GM12878 (cell line): ENCODE results near the gene ZIK1. TPM values are rescaled to one million over a fixed set of nuclear protein-coding genes. Genes with fewer than 3 reads are reported as not detected.

ENCODE experiments used
- ATAC-seq: fragments of 200-7000 bp; cut with Tn5 transposase; 3 replicates; pipeline ENCODE4 v1.9.1; 2020; ENCODE audit warnings: mild to moderate bottlenecking, moderate library complexity
- BruUV-seq: library from RNA; stranded (reverse); fragments of 400-500 nt; replicated peaks from 2 replicates; lab custom pipeline; 2021; lab: Mats Ljungman, UMichigan
- CTCF ChIA-PET: fragments of 300-600 bp; sonication (Branson Sonifier 250); formaldehyde crosslinking; extraction: SDS; loops from one replicate; lab custom pipeline; 2021; ENCODE audit warnings: inconsistent platforms; lab: Yijun Ruan, JAX
- POLR2A ChIA-PET: fragments of 350-600 bp; formaldehyde crosslinking; extraction: SDS; loops from one replicate; lab custom pipeline; 2021; ENCODE audit warnings: inconsistent platforms; lab: Charles Lee
- RAD21 ChIA-PET: fragments of 300-600 bp; sonication (Branson Sonifier 250); formaldehyde crosslinking; loops from one replicate; lab custom pipeline; 2023; ENCODE audit warnings: antibody characterized with exemption; ENCODE audit not compliant: unreplicated experiment; lab: Charles Lee
- SMC1A ChIA-PET: fragments of 300-600 bp; sonication (Branson Sonifier 250); formaldehyde crosslinking; loops from one replicate; lab custom pipeline; 2023; ENCODE audit not compliant: unreplicated experiment, uncharacterized antibody; lab: Charles Lee
- DNase-seq: peaks from one replicate; pipeline ENCODE4 v3.0.0-alpha.2; 2011; ENCODE audit warnings: low read depth, low spot score
- FAIRE-seq: peaks from 3 replicates; lab custom pipeline; 2011; peaks lifted over from hg19 to GRCh38; lab: Jason Lieb, UNC
- H2AFZ ChIP-seq: 2 replicates; pipeline ENCODE4 v1.6.0; 2011; ENCODE audit warnings: low read depth, low read length, control low read depth; ENCODE audit not compliant: control insufficient read depth
- H3K27ac ChIP-seq: 2 replicates; pipeline ENCODE4 v1.5.1; 2011; ENCODE audit warnings: control low read depth; ENCODE audit not compliant: control insufficient read depth, insufficient read depth
- H3K27me3 ChIP-seq, 2 experiments: replicated peaks in 1 of 2; 2 replicates each; pipeline versions ENCODE4 v1.6.0 to v1.6.1; 2011; ENCODE audit warnings: low read length in 1 of 2; ENCODE audit not compliant: control insufficient read depth in 2 of 2, insufficient read depth in 2 of 2
- H3K36me3 ChIP-seq, 2 experiments: 2 replicates each; pipeline ENCODE4 v1.5.1; 2011; ENCODE audit warnings: low read length in 1 of 2; ENCODE audit not compliant: control insufficient read depth in 2 of 2, insufficient read depth in 2 of 2
- H3K4me1 ChIP-seq: 2 replicates; pipeline ENCODE4 v1.6.1; 2011; ENCODE audit warnings: mild to moderate bottlenecking, low read length, moderate library complexity, mixed read lengths; ENCODE audit not compliant: control insufficient read depth, insufficient read depth
- H3K4me2 ChIP-seq: 2 replicates; pipeline ENCODE4 v1.6.0; 2011; ENCODE audit warnings: control low read depth; ENCODE audit not compliant: control insufficient read depth, insufficient read depth
- H3K4me3 ChIP-seq: fragments of 200-600 bp; sonication (generic); 2 replicates; pipeline ENCODE4 v1.5.1; 2016
- H3K79me2 ChIP-seq: 2 replicates; pipeline ENCODE4 v1.6.0; 2011; ENCODE audit warnings: low read length; ENCODE audit not compliant: control insufficient read depth, insufficient read depth
- H3K9ac ChIP-seq: 2 replicates; pipeline ENCODE4 v1.8.0; 2011; ENCODE audit warnings: low read length, control low read depth, mixed read lengths; ENCODE audit not compliant: control insufficient read depth, insufficient read depth
- H3K9me3 ChIP-seq: replicated peaks from 3 replicates; pipeline ENCODE4 v1.5.1; 2011; ENCODE audit warnings: mild to moderate bottlenecking, low read length; ENCODE audit not compliant: control insufficient read depth, insufficient read depth
- H4K20me1 ChIP-seq: 2 replicates; pipeline ENCODE4 v1.6.0; 2011; ENCODE audit not compliant: control insufficient read depth, insufficient read depth
- ATF2 ChIP-seq: IDR thresholded peaks from 2 replicates; pipeline ENCODE4 v1.6.1; 2012; ENCODE audit warnings: low read length, inconsistent platforms
- BCL3 ChIP-seq: IDR thresholded peaks from 2 replicates; pipeline ENCODE4 v1.6.1; 2011; ENCODE audit warnings: borderline replicate concordance, low read depth, mild to moderate bottlenecking, moderate library complexity, low read length; ENCODE audit not compliant: insufficient read depth, poor library complexity, severe bottlenecking
- ELK1 ChIP-seq: IDR thresholded peaks from 2 replicates; pipeline ENCODE4 v1.6.1; 2012; ENCODE audit warnings: low read depth, low read length, improper control_type of control experiment
- HDAC6 ChIP-seq: fragments of 200-600 bp; sonication (generic); IDR thresholded peaks from one replicate; pipeline ENCODE4 v1.8.0; 2017; ENCODE audit warnings: antibody characterized with exemption; ENCODE audit not compliant: unreplicated experiment
- IRF3 ChIP-seq: fragments of 450-650 bp; IDR thresholded peaks from 2 replicates; pipeline ENCODE4 v1.6.1; 2014; ENCODE audit warnings: mild to moderate bottlenecking
- NFYA ChIP-seq: IDR thresholded peaks from 2 replicates; pipeline ENCODE4 v1.6.1; 2011; ENCODE audit warnings: low read depth, mild to moderate bottlenecking, low read length, improper control_type of control experiment, borderline replicate concordance
- POLR2A ChIP-seq: IDR thresholded peaks from 2 replicates; pipeline ENCODE4 v1.6.1; 2011; ENCODE audit warnings: low read depth, mild to moderate bottlenecking, low read length
- POU2F2 ChIP-seq: IDR thresholded peaks from 3 replicates; pipeline ENCODE4 v1.6.1; 2011; ENCODE audit warnings: low read depth, mild to moderate bottlenecking, low read length, borderline replicate concordance
- RAD21 ChIP-seq: IDR thresholded peaks from 2 replicates; pipeline ENCODE4 v1.6.1; 2011; ENCODE audit warnings: mild to moderate bottlenecking, low read depth, low read length, moderate library complexity; ENCODE audit not compliant: insufficient read depth
- SMAD5 ChIP-seq: IDR thresholded peaks from 2 replicates; pipeline ENCODE4 v1.6.1; 2016; ENCODE audit warnings: antibody characterized with exemption, low read depth
- TCF3 ChIP-seq: IDR thresholded peaks from 2 replicates; pipeline ENCODE4 v1.6.1; 2012; ENCODE audit warnings: low read depth, mild to moderate bottlenecking, low read length, borderline replicate concordance; ENCODE audit not compliant: insufficient read depth
- USF2 ChIP-seq: IDR thresholded peaks from 2 replicates; pipeline ENCODE4 v1.6.1; 2011; ENCODE audit warnings: low read depth, low read length, improper control_type of control experiment, borderline replicate concordance
- YY1 ChIP-seq: IDR thresholded peaks from 2 replicates; pipeline ENCODE4 v1.6.1; 2011; ENCODE audit warnings: low read depth, mild to moderate bottlenecking, low read length
- ZNF384 ChIP-seq: IDR thresholded peaks from 2 replicates; pipeline ENCODE4 v1.6.1; 2012; ENCODE audit warnings: low read depth, mild to moderate bottlenecking, low read length, improper control_type of control experiment, borderline replicate concordance
- WGBS: methylation state at CpG from one replicate; pipeline ENCODE4 v1.1.6; 2016; ENCODE audit warnings: low lambda C conversion rate; ENCODE audit not compliant: insufficient replicate concordance, insufficient coverage; ENCODE audit errors: missing lambda C conversion rate; 5-methylcytosine and 5-hydroxymethylcytosine counted together
- in situ Hi-C: fragments of 300-500 bp; cut with MboI; formaldehyde crosslinking; loops from 9 replicates; pipeline ENCODE4 v1.14.3; 2018; ENCODE audit warnings: mixed read lengths
- intact Hi-C: fragments of 100-400 bp; cut with micrococcal nuclease; formaldehyde crosslinking; loops from one replicate; pipeline ENCODE4 v1.14.2; 2022; ENCODE audit not compliant: unreplicated experiment
- polyA plus RNA-seq, 11 experiments: library from polyadenylated mRNA; depleted of rRNA in 4 of 11; unstranded in 6 of 11; stranded (reverse) in 5 of 11; fragments of >200 nt; fragmentation: Nextera tagmentation in 4 of 11; fragmentation: Illumina TruSeq in 1 of 11; extraction: Ambion mirVana in 4 of 11; extraction: Trizol in 1 of 11; gene quantifications; 1 replicate in 1 of 11; 2 replicates in 10 of 11; pipeline versions ENCODE4 v1.2.1 to v1.2.3, GENCODE V29; 2011 to 2016; ENCODE audit warnings: inconsistent platforms in 2 of 11, missing spikeins in 2 of 11, low read depth in 1 of 11
- total RNA-seq, 4 experiments: library from RNA; depleted of rRNA in 3 of 4; stranded (reverse); fragments of >200 nt in 3 of 4; fragmentation: Illumina TruSeq in 1 of 4; extraction: Trizol in 1 of 4; gene quantifications; 2 replicates each; pipeline versions ENCODE4 v1.2.1 to v1.2.3, GENCODE V29; 2013 to 2021

The ZIK1 gene
- total and polyA plus RNA-seq, 10 of the 15 experiments (the other 5 are each of a cell fraction or from before 2014, with no cell fraction given), result 0.45 to 4.7 (median 2.7) TPM

GRCh38 chr19:57546513-57546912 is 37.4 kb upstream of the ZIK1 start (continued):
- no peak for TF ChIP-seq IRF3
- no peak for TF ChIP-seq YY1
- no peak for TF ChIP-seq ELK1
- TF ChIP-seq, all 136 proteins: peak for 0

- H3K36me3 ChIP-seq, result peaks cover 12 to 24% of the 10 kb centered on the region in 2 experiments
- no peak for FAIRE-seq
- POLR2A ChIA-PET, result no interaction called here
- in situ Hi-C loops, result no loop called here
- H3K4me2 ChIP-seq, result no peak overlapping the region
- no peak overlapping the region for H2AFZ ChIP-seq
- H3K79me2 ChIP-seq, result no peaks in the 10 kb centered on the region
- no peak overlapping the region for H3K9ac ChIP-seq
- H3K4me3 ChIP-seq, result no peak overlapping the region
- ATAC-seq, result no peak
- CTCF ChIA-PET, result no interaction called here
- H3K9me3 ChIP-seq, result peaks cover 18% of the 10 kb centered on the region
- no peaks in the 10 kb centered on the region for H3K27me3 ChIP-seq
- intact Hi-C loops, result no loop called here
- no peaks in the 10 kb centered on the region for H4K20me1 ChIP-seq
- WGBS, result 100% methylated on average over 2 of the region's 2 CpGs
- SMC1A ChIA-PET, result no interaction called here
- no peaks in the 10 kb centered on the region for H3K4me1 ChIP-seq
- H3K27ac ChIP-seq, result no peak overlapping the region
- DNase-seq, result no peak
- no TSS peak for BruUV-seq
- RAD21 ChIA-PET, result no interaction called here
- TF ChIP-seq ATF2, result no peak
- no peak for TF ChIP-seq ELK1
- no peak for TF ChIP-seq HDAC6
- TF ChIP-seq POLR2A, result no peak
- no peak for TF ChIP-seq ZNF384
- no peak for TF ChIP-seq IRF3
- no peak for TF ChIP-seq USF2
- TF ChIP-seq SMAD5, result no peak
- no peak for TF ChIP-seq RAD21
- TF ChIP-seq TCF3, result no peak
- no peak for TF ChIP-seq POU2F2
- TF ChIP-seq BCL3, result no peak
- TF ChIP-seq NFYA, result no peak
Observed at GRCh38 chr19:57552432-57552831, 31.5 kb upstream of the ZIK1 start.
